RWPE2 (cell line): ENCODE data around the gene LUZP2.
A peak's percentile ranks its signal among the peaks of the same experiment; 100 is the strongest.

ENCODE experiments used
- ATAC-seq: fragments of 200-7000 bp; cut with Tn5 transposase; 3 replicates; pipeline ENCODE4 v1.9.1; 2021; ENCODE audit warnings: low read depth
- DNase-seq: peaks from one replicate; pipeline ENCODE4 v3.0.0-alpha.2; 2020; ENCODE audit warnings: low spot score
- H3K27ac ChIP-seq: fragments of 450-650 bp; 2 replicates; pipeline ENCODE4 v1.5.1; 2017; ENCODE audit warnings: mild to moderate bottlenecking; ENCODE audit not compliant: poor library complexity, severe bottlenecking
- H3K27me3 ChIP-seq: fragments of 250-450 bp; sonication (Bioruptor Pico); 2 replicates; pipeline ENCODE4 v1.5.1; 2021; ENCODE audit warnings: mild to moderate bottlenecking, moderate library complexity; ENCODE audit not compliant: insufficient read depth, poor library complexity, severe bottlenecking
- H3K36me3 ChIP-seq: fragments of 250-450 bp; sonication (Bioruptor Pico); 2 replicates; pipeline ENCODE4 v1.5.1; 2020; ENCODE audit warnings: low read depth, mild to moderate bottlenecking, moderate library complexity
- H3K4me1 ChIP-seq: fragments of 250-450 bp; sonication (Bioruptor Pico); 2 replicates; pipeline ENCODE4 v1.5.1; 2021; ENCODE audit warnings: mild to moderate bottlenecking, moderate library complexity; ENCODE audit not compliant: insufficient read depth, poor library complexity, severe bottlenecking
- H3K4me3 ChIP-seq: fragments of 250-450 bp; sonication (Bioruptor Pico); 2 replicates; pipeline ENCODE4 v1.5.1; 2021; ENCODE audit warnings: mild to moderate bottlenecking, moderate library complexity; ENCODE audit not compliant: severe bottlenecking
- H3K9me3 ChIP-seq: fragments of 250-450 bp; sonication (Bioruptor Pico); 2 replicates; pipeline ENCODE4 v1.5.1; 2021; ENCODE audit warnings: mild to moderate bottlenecking, moderate library complexity; ENCODE audit not compliant: severe bottlenecking
- CTCF ChIP-seq: fragments of 450-650 bp; IDR thresholded peaks from one replicate; pipeline ENCODE4 v1.5.1; 2017; ENCODE audit warnings: mild to moderate bottlenecking, moderate library complexity; ENCODE audit not compliant: poor library complexity, severe bottlenecking

Gene LUZP2

GRCh38 chr11:24900960-24901549 lies 404.2 kb downstream of the LUZP2 start:
- TF ChIP-seq CTCF: no peak
- H3K27me3 ChIP-seq: no peaks in the 10 kb centered on the region
- no peak overlapping the region for H3K27ac ChIP-seq
- no peaks in the 10 kb centered on the region for H3K36me3 ChIP-seq
- H3K9me3 ChIP-seq: no peaks in the 10 kb centered on the region
- ATAC-seq (no peak), DNase-seq (no peak)
- H3K4me3 ChIP-seq: no peak overlapping the region
- no peaks in the 10 kb centered on the region for H3K4me1 ChIP-seq

GRCh38 chr11:24903555-24903954 lies 406.7 kb downstream of the LUZP2 start:
- DNase-seq (no peak), ATAC-seq (no peak)
- Histone ChIP-seq H3K4me1 (no peaks in the 10 kb centered on the region), H3K27me3 (no peaks in the 10 kb centered on the region), H3K36me3 (no peaks in the 10 kb centered on the region), H3K27ac (no peak overlapping the region), H3K4me3 (no peak overlapping the region), H3K9me3 (no peaks in the 10 kb centered on the region)
- no peak for TF ChIP-seq CTCF

GRCh38 chr11:24925091-24925490 lies 428.2 kb downstream of the LUZP2 start:
- H3K4me1 ChIP-seq: no peaks in the 10 kb centered on the region
- no peak overlapping the region for H3K4me3 ChIP-seq
- ATAC-seq: no peak
- H3K27ac ChIP-seq: no peak overlapping the region
- no peaks in the 10 kb centered on the region for H3K27me3 ChIP-seq
- no peak for TF ChIP-seq CTCF
- no peaks in the 10 kb centered on the region for H3K36me3 ChIP-seq
- no peak for DNase-seq
- no peaks in the 10 kb centered on the region for H3K9me3 ChIP-seq

GRCh38 chr11:24932110-24933000 lies 435.5 kb downstream of the LUZP2 start:
- H3K9me3 ChIP-seq: no peaks in the 10 kb centered on the region
- ATAC-seq: peak; percentile 68
- TF ChIP-seq CTCF: no peak
- H3K4me1 ChIP-seq: no peaks in the 10 kb centered on the region
- H3K27ac ChIP-seq: no peak overlapping the region
- H3K36me3 ChIP-seq: no peaks in the 10 kb centered on the region
- no peak overlapping the region for H3K4me3 ChIP-seq
- DNase-seq: no peak
- no peaks in the 10 kb centered on the region for H3K27me3 ChIP-seq
